ENCODE data around the gene NDUFAF5.
"Not testable (repeated sequence)": the region's sequence is repeated elsewhere in the genome, so short reads cannot be mapped to it uniquely, and the experiment has no call there.

NDUFAF5 gene

GRCh38 chr20:13784893-13785715, at the start of gene NDUFAF5, which contains the start of gene ESF1:
TSS of gene NDUFAF5 (plus strand) at chr20:13785028. CDS start at chr20:13785069, 41 bp downstream.
TSS of gene ESF1 (minus strand) at chr20:13784919. CDS start at chr20:13783140, 1,779 bp downstream.
- DNase-seq (ENCODE audit: low spot score), result peak; percentile 96

GRCh38 chr20:13735826-13736225, 49.0 kb upstream of the NDUFAF5 start:
- DNase-seq (ENCODE audit: low spot score), result no peak

- DNase-seq (ENCODE audit: low spot score), result peak; percentile 64
Observed at GRCh38 chr20:13736436-13737191, 48.2 kb upstream of the NDUFAF5 start.

DNA sequence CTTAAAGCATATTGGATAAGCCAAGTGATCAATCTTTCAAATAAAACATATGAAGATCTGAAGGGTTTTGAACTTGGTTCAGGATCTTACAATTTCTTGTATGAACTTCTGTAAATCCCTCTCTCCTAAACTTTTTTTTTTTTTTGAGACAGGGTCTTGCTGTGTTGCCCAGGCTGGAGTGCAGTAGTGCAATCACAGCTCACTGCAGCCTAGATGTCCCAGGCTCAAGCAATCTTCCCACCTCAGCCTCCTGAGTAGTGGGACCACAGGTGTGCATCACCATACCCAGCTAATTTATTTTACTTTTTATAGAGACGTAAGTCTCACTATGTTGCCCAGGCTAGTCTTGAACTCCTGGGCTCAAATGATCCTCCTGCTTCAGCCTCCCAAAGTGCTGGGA, 46.6 kb upstream of the NDUFAF5 start:
- DNase-seq (ENCODE audit: low spot score), result not testable (repeated sequence)

- no peak for DNase-seq (ENCODE audit: low spot score)
Observed at GRCh38 chr20:13739731-13740649, 44.8 kb upstream of the NDUFAF5 start.

- DNase-seq (ENCODE audit: low spot score), result no peak
Observed at GRCh38 chr20:13741879-13742278, 42.9 kb upstream of the NDUFAF5 start.

- no peak for DNase-seq (ENCODE audit: low spot score)
Observed at GRCh38 chr20:13744352-13744751, 40.5 kb upstream of the NDUFAF5 start.

DNA sequence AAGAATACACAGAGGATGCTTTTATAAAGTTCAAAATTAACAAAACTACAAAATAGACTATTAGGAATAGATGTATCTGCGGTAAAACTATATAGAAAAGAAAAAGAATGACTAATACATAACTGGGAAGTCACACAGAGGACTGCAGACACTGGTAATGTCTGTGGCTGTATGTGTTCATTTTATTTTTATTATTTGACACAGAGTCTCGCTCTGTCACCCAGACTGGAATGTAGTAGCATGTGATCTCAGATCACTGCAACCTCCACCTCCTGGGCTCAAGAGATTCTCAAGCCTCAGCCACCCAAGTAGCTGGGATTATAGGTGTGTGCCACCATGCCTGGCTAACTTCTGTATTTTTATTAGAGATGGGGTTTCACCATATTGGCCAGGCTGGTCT, 39.0 kb upstream of the NDUFAF5 start:
- DNase-seq (ENCODE audit: low spot score), result no peak

DNA sequence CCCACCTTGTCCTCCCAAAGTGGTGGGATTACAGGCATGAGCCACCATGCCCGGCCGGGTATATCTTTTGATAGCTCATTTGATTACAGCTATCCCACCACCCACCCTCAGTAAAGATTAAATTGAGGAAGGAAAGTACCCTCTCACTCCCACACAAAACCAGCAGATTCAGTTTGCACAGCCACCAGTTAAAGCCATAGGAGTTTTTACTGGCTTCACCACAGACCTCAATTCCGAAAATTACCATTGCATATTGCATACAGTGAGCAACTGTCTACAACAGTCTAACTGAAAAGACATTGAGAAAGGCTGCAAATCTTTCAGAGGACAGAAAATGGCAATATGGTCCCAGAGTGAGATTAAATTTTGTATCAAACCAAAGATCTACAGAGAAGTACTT, 35.0 kb upstream of the NDUFAF5 start:
- DNase-seq (ENCODE audit: low spot score), result no peak

DNA sequence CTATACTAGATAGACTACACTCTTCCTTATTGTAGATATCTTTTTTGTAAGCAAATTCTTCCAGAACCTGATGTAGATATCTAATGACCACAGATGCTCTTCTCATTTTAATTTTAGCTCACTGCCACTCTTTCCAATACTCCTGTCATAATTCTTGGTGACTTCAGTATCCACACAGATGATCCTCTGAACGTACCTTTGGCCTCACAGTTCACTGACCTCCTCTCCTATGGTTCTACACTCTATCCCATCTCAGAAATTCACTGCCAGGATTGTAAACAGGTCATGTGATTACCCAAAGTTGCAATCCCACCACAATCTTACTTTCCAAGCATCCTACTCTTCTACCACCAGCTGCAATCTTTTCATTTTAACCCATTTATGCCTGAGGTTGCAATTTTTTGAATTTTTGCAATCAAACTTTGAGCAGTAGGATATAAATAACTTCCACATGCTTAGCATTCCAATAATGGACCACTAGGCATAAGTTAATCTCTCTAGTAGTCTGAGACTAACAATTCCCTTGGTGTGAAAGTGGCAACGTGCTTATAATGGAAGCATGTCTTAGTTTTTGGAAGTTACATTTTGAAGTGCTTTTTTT, 31.3 kb upstream of the NDUFAF5 start:
- no peak for DNase-seq (ENCODE audit: low spot score)

DNA sequence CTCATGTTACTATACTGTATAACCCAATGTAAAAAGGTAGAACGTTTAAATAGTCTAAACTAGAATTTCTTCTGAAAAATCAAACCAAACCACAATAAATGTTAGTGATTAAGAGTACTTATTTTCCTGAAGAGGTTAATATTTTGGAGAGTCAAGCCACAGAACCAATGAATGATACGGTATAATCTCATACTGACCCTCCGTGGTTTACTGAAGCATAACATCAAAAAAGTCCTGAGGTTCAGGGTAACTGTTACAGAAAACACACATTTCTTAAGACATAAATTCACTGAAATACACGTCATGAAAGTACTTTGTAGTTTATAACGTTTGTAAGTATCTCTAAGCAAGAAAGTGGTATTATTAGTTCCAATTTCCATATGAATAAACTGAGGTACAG, 29.0 kb upstream of the NDUFAF5 start:
- no peak for DNase-seq (ENCODE audit: low spot score)

DNA sequence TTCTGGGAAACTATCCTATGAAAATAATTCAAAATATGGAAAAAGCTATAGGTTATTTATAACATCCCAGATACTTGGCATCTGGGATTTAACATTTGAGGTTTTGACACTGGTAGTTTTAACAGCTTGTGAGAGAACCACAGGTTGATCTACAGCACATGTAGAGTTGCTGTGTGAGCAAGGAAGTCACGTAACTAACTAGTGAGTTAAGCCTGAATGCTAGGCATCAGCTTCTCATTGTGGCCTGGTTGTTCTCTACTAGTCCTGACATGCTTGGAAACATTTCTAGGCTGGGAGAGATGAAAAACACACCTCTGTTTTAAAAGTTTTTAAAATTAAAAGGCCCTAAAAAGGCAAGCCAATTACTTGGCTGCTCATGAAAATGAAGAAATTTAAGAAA, 28.3 kb upstream of the NDUFAF5 start:
- no peak for DNase-seq (ENCODE audit: low spot score)

DNA sequence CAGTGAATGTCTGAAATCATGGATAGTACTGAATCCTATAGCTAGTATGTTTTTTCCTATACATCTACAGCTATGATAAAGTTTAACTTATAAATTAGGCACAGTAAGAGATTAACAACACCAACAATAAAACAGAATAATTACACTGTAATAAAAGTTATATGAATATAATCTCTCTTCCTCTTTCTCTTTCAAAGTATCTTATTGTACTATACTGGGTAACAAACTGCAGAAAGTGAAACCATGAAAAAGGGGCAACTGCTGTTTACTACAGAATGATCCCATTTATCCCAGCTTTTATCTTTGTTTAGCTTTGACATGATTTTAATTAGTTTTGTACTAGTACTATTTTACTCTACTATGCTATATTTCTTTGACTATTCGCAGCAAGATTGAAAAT, 25.9 kb upstream of the NDUFAF5 start:
- DNase-seq (ENCODE audit: low spot score), result no peak

DNA sequence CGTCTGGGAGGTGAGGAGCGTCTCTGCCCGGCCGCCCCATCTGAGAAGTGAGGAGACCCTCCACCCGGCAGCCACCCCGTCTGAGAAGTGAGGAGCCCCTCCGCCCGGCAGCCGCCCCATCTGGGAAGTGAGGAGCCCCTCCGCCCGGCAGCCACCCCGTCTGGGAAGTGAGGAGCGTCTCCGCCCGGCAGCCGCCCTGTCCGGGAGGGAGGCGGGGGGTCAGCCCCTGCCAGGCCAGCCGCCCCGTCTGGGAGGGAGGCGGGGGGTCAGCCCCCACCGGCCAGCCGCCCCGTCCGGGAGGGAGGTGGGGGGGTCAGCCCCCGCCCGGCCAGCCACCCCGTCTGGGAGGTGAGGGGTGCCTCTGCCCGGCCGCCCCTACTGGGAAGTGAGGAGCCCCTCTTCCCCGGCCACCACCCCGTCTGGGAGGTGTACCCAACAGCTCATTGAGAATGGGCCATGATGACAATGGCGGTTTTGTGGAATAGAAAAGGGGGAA, 24.3 kb upstream of the NDUFAF5 start:
- not testable (repeated sequence) for DNase-seq (ENCODE audit: low spot score)

GRCh38 chr20:13765299-13765698, 19.5 kb upstream of the NDUFAF5 start:
- DNase-seq (ENCODE audit: low spot score), result no peak

DNA sequence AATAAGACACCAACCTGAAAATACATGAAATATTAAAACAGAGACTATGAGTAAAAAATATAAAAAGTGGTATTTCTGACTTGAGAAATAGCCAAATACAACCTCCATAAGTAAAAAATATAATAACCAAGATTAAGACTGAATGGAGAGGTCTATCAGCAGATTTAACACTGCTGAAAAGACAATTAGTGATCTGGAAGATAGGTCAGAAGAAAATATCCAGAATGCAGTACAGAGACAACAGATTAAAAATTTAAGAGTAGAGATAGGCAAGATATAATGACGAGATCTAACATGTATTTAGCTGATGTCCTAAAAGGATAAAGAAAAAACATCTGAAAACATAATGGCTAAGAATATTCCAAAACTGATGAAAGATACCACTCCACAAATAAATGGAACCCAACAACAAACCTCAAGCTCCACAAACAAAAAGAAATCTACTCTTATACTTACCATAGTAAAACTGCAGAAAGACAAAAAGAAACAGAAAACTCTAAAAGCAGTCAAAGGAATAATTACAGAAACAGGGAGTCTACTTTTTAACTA, 18.9 kb upstream of the NDUFAF5 start:
- no peak for DNase-seq (ENCODE audit: low spot score)

DNA sequence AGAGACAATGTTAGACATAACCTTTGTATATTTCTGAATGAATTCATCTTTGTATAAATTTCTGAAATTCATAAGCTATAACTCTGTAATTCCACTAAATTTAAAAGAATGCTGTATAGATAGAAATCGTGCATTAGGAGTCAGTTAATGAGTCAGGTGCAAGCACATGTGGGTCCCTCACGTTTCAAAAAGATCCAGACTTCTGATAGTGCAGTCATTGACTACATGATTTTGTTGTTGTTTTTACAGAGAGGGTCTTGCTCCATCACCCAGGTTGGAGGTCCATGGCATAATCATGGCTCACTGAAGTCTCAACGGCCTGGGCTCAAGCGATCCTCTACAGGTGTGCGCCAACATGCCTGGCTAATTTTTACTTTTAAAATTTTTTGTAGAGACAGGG, 14.7 kb upstream of the NDUFAF5 start:
- no peak for DNase-seq (ENCODE audit: low spot score)

DNA sequence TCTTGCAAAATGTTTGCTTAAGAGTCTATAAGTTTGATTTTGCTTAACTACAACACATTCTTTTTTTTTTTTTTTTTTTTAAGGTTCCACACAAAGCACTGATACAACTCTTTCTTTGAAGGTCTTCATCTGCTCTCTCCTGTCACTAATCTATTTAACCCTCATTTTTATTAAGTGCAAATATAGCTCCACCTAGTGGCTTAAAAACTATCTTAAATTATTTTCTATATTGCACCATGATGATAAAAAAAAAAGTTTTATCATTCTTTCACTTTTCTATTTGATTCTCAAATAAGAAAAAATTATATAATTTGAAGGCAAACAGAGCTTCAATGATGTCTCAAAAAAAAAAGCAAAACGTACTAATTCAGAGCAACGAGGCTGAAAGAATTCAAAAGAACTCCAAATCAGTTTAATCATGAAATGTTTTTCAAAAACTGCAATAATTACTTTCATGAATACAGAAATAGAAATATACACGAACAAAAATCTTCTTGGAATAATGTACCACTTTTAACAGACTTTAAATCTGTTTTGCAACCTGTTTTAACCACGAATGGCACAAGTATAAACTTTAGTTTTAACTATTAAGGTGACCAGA, 12.9 kb upstream of the NDUFAF5 start:
- DNase-seq (ENCODE audit: low spot score), result peak; percentile 19

GRCh38 chr20:13772529-13772928, 12.3 kb upstream of the NDUFAF5 start:
- DNase-seq (ENCODE audit: low spot score), result no peak

DNA sequence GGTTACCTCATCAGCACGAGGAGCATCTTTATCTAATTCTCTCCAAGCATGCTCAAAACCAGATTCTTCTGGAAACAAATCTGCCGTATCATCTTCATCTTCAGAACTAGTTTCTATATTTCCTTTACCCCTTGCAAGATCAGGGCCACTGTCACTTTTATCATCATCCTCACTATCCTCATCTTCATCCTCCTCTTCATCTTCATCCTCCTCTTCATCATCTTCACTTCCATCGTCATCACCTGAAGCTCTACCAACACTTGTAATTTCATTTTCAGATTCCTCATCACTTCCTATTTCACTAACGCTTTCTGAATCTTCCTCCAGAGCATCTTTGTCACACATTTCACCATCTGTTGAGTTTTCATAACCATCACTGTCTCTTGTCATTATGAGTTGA, 9.0 kb upstream of the NDUFAF5 start:
- DNase-seq (ENCODE audit: low spot score), result no peak

- no peak for DNase-seq (ENCODE audit: low spot score)
Observed at GRCh38 chr20:13777171-13777601, 7.6 kb upstream of the NDUFAF5 start.
